GM18508 (cell line): Measurements from ENCODE around the gene INO80.
"Not testable (repeated sequence)": the region's sequence is repeated elsewhere in the genome, so short reads cannot be mapped to it uniquely, and the experiment has no call there.

Source experiments
- ATAC-seq: cut with Tn5 transposase; IDR thresholded peaks from one replicate; pipeline ENCODE4 v1.9.1; 2021; ENCODE audit warnings: moderate number of reproducible peaks; ENCODE audit not compliant: insufficient read depth, unreplicated experiment

Gene INO80

DNA sequence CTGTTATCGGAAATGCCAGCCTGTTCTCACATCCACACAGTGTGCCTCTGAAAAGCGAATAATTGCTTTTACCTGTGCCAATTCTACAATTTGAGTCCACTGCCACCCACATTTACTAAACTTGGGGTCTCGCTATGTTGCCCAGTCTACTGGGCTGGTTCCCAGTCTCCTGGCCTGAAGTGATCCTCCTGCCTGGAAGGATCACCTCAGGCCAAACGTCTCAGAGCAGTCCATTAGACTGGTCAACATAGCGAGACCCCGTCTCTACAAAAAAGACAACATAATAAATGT, 827 bp upstream of the INO80 start:
- ATAC-seq, result no peak

DNA sequence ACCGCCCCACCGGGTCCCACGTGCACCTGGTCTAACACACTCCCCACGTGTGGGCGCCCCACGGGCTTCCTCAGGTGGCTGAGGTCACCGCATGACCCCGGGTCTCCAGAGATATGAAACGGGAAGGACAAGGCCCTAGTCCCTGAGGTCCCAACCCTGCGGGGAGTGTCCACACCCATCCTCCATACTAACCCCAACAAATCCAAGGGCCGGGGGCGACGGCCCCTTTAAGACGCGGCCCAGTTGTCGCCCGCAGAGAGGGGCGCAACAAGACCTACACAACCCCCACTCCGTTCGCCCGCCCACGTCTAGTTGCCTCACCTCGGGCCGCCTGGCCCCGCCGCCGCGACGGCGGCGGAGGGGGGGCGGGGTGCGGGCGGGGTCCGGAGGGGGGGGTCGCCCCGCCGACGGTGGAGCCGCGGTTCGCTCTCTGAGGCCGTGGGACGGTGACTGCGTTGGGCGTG, 396 bp downstream of the INO80 start:
- ATAC-seq, result no peak

DNA sequence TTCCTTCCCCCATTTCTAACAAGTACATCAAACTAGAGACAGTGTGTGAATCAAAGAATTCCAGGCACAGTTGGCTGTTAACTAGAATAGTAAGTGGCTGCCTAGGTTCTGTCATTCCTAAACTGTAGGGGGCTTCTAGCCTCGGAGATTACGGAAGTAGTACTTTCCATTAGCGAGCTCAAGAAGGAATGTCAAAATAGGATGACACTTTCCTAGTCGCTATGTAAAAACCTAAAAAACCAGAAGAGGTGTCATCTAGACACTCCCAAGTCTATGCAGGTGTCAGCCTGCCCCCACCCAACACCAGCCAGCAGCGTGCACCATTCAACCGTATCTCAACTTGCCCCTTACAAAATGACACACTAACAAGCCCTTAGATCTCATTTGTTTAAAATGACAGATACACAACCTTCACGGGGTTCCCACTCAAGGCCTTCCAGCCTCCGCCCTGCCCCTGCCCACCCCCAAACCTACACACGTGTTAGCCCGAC, 874 bp downstream of the INO80 start:
- no peak for ATAC-seq

DNA sequence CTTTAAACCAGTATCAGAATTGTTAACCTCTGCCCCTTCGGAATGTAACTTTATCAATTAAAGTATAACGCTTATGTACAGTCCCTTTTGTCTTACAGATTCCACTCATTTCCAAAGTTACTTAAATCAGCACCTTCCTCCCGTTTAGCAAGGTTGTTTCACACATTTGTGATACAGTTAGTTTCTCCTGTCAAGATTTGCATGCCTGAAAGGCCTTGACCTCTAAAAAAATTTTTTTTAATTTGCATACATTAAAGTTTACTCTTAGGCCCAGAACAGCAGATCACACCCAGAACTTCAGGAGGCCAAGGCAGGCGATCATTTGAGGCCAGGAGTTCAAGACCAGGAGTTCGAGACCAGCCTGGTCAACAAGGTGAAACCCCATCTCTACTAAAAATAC, 9.1 kb downstream of the INO80 start:
- ATAC-seq, result no peak

GRCh38 chr15:41105348-41106334, 10.4 kb downstream of the INO80 start:
- ATAC-seq, result no peak

GRCh38 chr15:41104234-41104633, 11.8 kb downstream of the INO80 start:
- ATAC-seq, result no peak

- ATAC-seq, result no peak
Measured at GRCh38 chr15:41102854-41103253, 13.2 kb downstream of the INO80 start.

- no peak for ATAC-seq
Measured at GRCh38 chr15:41096178-41096577, 19.9 kb downstream of the INO80 start.

DNA sequence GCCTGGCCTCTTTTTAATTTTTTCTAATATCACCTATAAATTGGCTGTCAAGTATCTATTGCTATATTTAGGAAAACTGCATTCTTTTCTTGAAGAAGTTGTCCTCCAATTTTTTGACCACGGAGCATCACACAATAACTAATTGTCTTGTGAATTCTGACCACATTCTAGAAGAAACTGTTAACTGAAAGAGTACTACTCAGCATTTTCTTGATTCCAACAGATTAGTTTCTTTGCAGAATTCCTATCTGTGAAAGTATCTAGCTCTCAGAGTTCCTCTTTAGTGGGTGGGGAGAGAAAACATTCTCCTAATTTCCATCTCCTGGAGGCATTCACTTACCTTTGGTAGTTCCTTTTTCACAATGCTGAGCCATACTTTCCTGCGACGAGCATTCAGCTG, 31.1 kb downstream of the INO80 start:
- ATAC-seq, result no peak

- ATAC-seq, result no peak
Measured at GRCh38 chr15:41080144-41080543, 35.9 kb downstream of the INO80 start.

- no peak for ATAC-seq
Measured at GRCh38 chr15:41079717-41080116, 36.4 kb downstream of the INO80 start.

GRCh38 chr15:41078879-41079278, 37.2 kb downstream of the INO80 start:
- not testable (repeated sequence) for ATAC-seq

GRCh38 chr15:41078125-41078524, 38.0 kb downstream of the INO80 start:
- no peak for ATAC-seq

DNA sequence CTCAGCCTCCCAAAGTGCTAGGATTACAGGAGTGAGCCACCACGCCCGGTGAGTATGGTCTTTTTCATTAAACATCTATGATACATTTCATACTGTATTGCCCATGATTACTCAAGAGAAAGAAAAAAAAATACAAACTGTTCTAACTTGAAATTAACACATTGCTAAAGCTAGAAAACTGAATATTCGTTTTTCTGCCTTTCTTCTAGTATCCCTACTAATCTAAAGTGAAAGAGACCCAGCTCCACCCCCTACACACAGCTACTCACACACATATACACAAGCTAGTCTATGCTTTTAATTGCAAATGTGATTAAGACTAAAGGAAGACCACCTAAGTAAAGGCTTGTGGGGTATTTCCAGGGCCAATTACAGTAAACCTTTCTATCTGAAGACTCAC, 43.1 kb downstream of the INO80 start:
- ATAC-seq, result no peak

- no peak for ATAC-seq
Measured at GRCh38 chr15:41072013-41072412, 44.1 kb downstream of the INO80 start.

GRCh38 chr15:41066516-41066915, 49.6 kb downstream of the INO80 start:
- ATAC-seq, result no peak

- ATAC-seq, result no peak
Measured at GRCh38 chr15:41061667-41062066, 54.4 kb downstream of the INO80 start.

GRCh38 chr15:41060505-41060904, 55.6 kb downstream of the INO80 start:
- no peak for ATAC-seq

GRCh38 chr15:41056810-41057209, 59.3 kb downstream of the INO80 start:
- ATAC-seq, result no peak

GRCh38 chr15:41055706-41056105, 60.4 kb downstream of the INO80 start:
- no peak for ATAC-seq

GRCh38 chr15:41051139-41051538, 64.9 kb downstream of the INO80 start:
- no peak for ATAC-seq

- ATAC-seq, result no peak
Measured at GRCh38 chr15:41048852-41049251, 67.2 kb downstream of the INO80 start.
